MM.1S (cell line): ENCODE measurements around the gene ZNF398.

Experiments
- CTCF ChIP-seq: fragments of 300-600 bp; sonication (generic); IDR thresholded peaks from 2 replicates; pipeline ENCODE4 v1.5.1; 2016; ENCODE audit warnings: antibody characterized with exemption, low read length, mixed read lengths
- EZH2 ChIP-seq: fragments of 300-600 bp; sonication (generic); optimal IDR thresholded peaks from 2 replicates; pipeline ENCODE3; 2017; ENCODE audit warnings: low read depth, mild to moderate bottlenecking, antibody characterized with exemption, low read length, mixed read lengths

- TF ChIP-seq CTCF (no peak), EZH2 (no peak)
These were observed 3.7 kb downstream of the ZNF398 start for GRCh38 chr7:149150981-149151380.
